ENCODE results near the gene TMCO5A. TPM values are rescaled to one million over a fixed set of nuclear protein-coding genes. Genes with fewer than 3 reads are reported as not detected.

Gene TMCO5A
- polyA plus RNA-seq, 1 donor from 2014 or later: not detected

DNA sequence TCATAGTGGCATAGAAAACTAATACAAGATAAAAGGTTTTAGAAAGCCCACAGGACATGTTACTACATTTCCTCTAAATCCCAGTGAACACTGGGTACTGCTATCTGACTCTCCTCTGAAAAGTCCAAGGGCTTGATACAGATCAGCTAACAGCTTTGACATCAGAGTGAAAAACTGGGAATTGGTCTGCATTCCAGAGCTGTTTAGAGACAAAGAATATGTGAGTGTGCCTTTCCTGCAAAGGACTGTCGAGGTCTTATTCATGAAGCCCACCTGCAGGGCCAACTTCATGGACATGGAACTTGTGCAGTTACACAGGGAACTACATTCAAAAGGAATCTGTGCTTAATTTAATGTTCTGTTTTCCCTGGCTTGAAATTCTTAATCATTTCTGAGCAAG is 5.2 kb upstream of the TMCO5A start:
- Histone ChIP-seq H3K79me2 (replicated peaks; ENCODE audit: insufficient read depth, low read length) (no peaks in the 10 kb centered on the region), H3K36me3 (ENCODE audit: insufficient read depth, low read length) (no peaks in the 10 kb centered on the region), H3K9me2 (ENCODE audit: insufficient read depth, low read length) (no peaks in the 10 kb centered on the region), H3K4me2 (ENCODE audit: low read length) (no peak overlapping the region), H3K27me3 (ENCODE audit: insufficient read depth, low read depth, low read length) (no peaks in the 10 kb centered on the region), H3K4me3 (ENCODE audit: low read length) (no peak overlapping the region), H3F3A (ENCODE audit: insufficient read depth, low read length, poor library complexity, severe bottlenecking) (no peaks in the 10 kb centered on the region), H2AFZ (ENCODE audit: low read depth, low read length) (no peak overlapping the region), H3K9ac (ENCODE audit: low read length) (no peak overlapping the region), H3K27ac (ENCODE audit: low read length) (no peak overlapping the region), H3K9me3 (ENCODE audit: low read length) (no peaks in the 10 kb centered on the region), H4K20me1 (ENCODE audit: insufficient read depth) (no peaks in the 10 kb centered on the region)
- TF ChIP-seq SMC3 (conservative IDR thresholded peaks at IDR 0.05; ENCODE audit: poor library complexity) (no peak), POLR2AphosphoS5 (IDR thresholded peaks at IDR 0.05) (no peak), MXI1 (conservative IDR thresholded peaks at IDR 0.05; ENCODE audit: poor library complexity, severe bottlenecking) (no peak), EP300 (conservative IDR thresholded peaks at IDR 0.05; ENCODE audit: poor library complexity, severe bottlenecking) (no peak), TAF1 (IDR thresholded peaks at IDR 0.05; ENCODE audit: low read depth) (no peak), EZH2 (IDR thresholded peaks at IDR 0.05; ENCODE audit: borderline replicate concordance, insufficient read depth, low read length, poor library complexity, severe bottlenecking) (no peak), RAD21 (conservative IDR thresholded peaks at IDR 0.05) (no peak)
- TF ChIP-seq, protein P1, sequence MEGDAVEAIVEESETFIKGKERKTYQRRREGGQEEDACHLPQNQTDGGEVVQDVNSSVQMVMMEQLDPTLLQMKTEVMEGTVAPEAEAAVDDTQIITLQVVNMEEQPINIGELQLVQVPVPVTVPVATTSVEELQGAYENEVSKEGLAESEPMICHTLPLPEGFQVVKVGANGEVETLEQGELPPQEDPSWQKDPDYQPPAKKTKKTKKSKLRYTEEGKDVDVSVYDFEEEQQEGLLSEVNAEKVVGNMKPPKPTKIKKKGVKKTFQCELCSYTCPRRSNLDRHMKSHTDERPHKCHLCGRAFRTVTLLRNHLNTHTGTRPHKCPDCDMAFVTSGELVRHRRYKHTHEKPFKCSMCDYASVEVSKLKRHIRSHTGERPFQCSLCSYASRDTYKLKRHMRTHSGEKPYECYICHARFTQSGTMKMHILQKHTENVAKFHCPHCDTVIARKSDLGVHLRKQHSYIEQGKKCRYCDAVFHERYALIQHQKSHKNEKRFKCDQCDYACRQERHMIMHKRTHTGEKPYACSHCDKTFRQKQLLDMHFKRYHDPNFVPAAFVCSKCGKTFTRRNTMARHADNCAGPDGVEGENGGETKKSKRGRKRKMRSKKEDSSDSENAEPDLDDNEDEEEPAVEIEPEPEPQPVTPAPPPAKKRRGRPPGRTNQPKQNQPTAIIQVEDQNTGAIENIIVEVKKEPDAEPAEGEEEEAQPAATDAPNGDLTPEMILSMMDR (IDR thresholded peaks at IDR 0.05; ENCODE audit: poor library complexity, severe bottlenecking): no peak
- TF ChIP-seq, protein P2, sequence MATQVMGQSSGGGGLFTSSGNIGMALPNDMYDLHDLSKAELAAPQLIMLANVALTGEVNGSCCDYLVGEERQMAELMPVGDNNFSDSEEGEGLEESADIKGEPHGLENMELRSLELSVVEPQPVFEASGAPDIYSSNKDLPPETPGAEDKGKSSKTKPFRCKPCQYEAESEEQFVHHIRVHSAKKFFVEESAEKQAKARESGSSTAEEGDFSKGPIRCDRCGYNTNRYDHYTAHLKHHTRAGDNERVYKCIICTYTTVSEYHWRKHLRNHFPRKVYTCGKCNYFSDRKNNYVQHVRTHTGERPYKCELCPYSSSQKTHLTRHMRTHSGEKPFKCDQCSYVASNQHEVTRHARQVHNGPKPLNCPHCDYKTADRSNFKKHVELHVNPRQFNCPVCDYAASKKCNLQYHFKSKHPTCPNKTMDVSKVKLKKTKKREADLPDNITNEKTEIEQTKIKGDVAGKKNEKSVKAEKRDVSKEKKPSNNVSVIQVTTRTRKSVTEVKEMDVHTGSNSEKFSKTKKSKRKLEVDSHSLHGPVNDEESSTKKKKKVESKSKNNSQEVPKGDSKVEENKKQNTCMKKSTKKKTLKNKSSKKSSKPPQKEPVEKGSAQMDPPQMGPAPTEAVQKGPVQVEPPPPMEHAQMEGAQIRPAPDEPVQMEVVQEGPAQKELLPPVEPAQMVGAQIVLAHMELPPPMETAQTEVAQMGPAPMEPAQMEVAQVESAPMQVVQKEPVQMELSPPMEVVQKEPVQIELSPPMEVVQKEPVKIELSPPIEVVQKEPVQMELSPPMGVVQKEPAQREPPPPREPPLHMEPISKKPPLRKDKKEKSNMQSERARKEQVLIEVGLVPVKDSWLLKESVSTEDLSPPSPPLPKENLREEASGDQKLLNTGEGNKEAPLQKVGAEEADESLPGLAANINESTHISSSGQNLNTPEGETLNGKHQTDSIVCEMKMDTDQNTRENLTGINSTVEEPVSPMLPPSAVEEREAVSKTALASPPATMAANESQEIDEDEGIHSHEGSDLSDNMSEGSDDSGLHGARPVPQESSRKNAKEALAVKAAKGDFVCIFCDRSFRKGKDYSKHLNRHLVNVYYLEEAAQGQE (IDR thresholded peaks at IDR 0.05; ENCODE audit: borderline replicate concordance): no peak

DNA sequence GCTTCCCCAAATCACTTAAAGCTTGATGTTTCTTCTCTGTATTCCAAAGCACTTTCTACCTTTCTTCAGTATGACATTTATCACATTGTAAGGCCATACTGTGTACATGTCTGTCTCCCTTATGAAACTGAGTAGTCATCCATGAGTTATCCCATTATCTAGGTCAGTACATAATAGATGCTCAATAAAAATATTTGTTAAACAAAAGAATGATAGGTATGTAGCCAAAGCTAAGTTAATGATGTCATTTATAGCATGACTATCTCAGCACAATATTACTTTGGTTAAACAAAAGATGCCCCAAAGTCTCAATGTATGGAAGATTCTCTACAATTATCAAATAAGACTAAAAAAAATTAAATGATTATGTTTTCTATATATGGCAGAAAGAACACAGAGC is 3.1 kb upstream of the TMCO5A start:
- no peak for TF ChIP-seq EZH2 (IDR thresholded peaks at IDR 0.05; ENCODE audit: borderline replicate concordance, insufficient read depth, low read length, poor library complexity, severe bottlenecking)
- TF ChIP-seq SMC3 (conservative IDR thresholded peaks at IDR 0.05; ENCODE audit: poor library complexity): no peak
- TF ChIP-seq EP300 (conservative IDR thresholded peaks at IDR 0.05; ENCODE audit: poor library complexity, severe bottlenecking): no peak
- no peak for TF ChIP-seq TAF1 (IDR thresholded peaks at IDR 0.05; ENCODE audit: low read depth)
- no peak for TF ChIP-seq POLR2AphosphoS5 (IDR thresholded peaks at IDR 0.05)
- TF ChIP-seq, protein P1 (IDR thresholded peaks at IDR 0.05; ENCODE audit: poor library complexity, severe bottlenecking): no peak
- no peak for TF ChIP-seq MXI1 (conservative IDR thresholded peaks at IDR 0.05; ENCODE audit: poor library complexity, severe bottlenecking)
- no peak for TF ChIP-seq RAD21 (conservative IDR thresholded peaks at IDR 0.05)
- TF ChIP-seq, protein P2 (IDR thresholded peaks at IDR 0.05; ENCODE audit: borderline replicate concordance): no peak
- Histone ChIP-seq H3K9me3 (ENCODE audit: low read length) (no peaks in the 10 kb centered on the region), H3K4me3 (ENCODE audit: low read length) (no peak overlapping the region), H3K9me2 (ENCODE audit: insufficient read depth, low read length) (no peaks in the 10 kb centered on the region), H3K36me3 (ENCODE audit: insufficient read depth, low read length) (no peaks in the 10 kb centered on the region), H3K4me2 (ENCODE audit: low read length) (no peak overlapping the region), H4K20me1 (ENCODE audit: insufficient read depth) (no peaks in the 10 kb centered on the region), H3K79me2 (replicated peaks; ENCODE audit: insufficient read depth, low read length) (no peaks in the 10 kb centered on the region), H3K27ac (ENCODE audit: low read length) (no peak overlapping the region), H3K27me3 (ENCODE audit: insufficient read depth, low read depth, low read length) (no peaks in the 10 kb centered on the region), H3K9ac (ENCODE audit: low read length) (no peak overlapping the region), H2AFZ (ENCODE audit: low read depth, low read length) (no peak overlapping the region), H3F3A (ENCODE audit: insufficient read depth, low read length, poor library complexity, severe bottlenecking) (no peaks in the 10 kb centered on the region)

Measured in neural cell (in vitro differentiated cells).